Hepatocyte (in vitro differentiated cells): ENCODE measurements around the gene SLC30A3.
A peak's percentile ranks its signal among the peaks of the same experiment; 100 is the strongest.

Source experiments
- EZH2 ChIP-seq: fragments of 200-600 bp; sonication (generic); IDR thresholded peaks from 2 replicates; pipeline ENCODE4 v1.6.1; 2016; ENCODE audit warnings: antibody characterized with exemption, mild to moderate bottlenecking, borderline replicate concordance
- EZH2phosphoT487 ChIP-seq: fragments of 200-600 bp; sonication (generic); IDR thresholded peaks from one replicate; pipeline ENCODE4 v1.6.1; 2018; ENCODE audit warnings: antibody characterized with exemption, mild to moderate bottlenecking, low read depth, moderate library complexity; ENCODE audit not compliant: unreplicated experiment, severe bottlenecking
- TF ChIP-seq, protein P1 (sequence below): fragments of 200-600 bp; sonication (generic); IDR thresholded peaks from 2 replicates; pipeline ENCODE4 v1.5.1; 2016; ENCODE audit warnings: antibody characterized with exemption, mild to moderate bottlenecking; ENCODE audit not compliant: poor library complexity

DNA sequence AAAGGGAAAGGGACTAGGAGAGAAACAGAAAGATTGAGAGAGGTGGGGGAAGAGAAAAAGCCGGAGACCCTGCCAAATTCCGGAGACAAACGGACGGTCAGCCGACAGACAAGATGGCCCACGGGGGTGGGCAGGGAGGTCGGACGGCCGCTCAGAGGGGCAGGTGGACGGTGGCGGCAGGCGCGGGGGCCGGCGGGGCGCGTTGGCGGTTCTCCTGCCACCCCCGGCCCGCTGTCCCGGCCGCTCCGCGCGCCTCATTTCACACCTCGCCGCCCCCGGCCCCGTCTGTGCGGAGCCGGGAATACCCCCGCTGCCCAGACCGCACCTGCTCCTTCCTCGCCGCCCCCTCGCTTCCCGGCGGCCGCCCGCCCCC lies 935 bp downstream of the SLC30A3 start:
- TF ChIP-seq, protein P1, sequence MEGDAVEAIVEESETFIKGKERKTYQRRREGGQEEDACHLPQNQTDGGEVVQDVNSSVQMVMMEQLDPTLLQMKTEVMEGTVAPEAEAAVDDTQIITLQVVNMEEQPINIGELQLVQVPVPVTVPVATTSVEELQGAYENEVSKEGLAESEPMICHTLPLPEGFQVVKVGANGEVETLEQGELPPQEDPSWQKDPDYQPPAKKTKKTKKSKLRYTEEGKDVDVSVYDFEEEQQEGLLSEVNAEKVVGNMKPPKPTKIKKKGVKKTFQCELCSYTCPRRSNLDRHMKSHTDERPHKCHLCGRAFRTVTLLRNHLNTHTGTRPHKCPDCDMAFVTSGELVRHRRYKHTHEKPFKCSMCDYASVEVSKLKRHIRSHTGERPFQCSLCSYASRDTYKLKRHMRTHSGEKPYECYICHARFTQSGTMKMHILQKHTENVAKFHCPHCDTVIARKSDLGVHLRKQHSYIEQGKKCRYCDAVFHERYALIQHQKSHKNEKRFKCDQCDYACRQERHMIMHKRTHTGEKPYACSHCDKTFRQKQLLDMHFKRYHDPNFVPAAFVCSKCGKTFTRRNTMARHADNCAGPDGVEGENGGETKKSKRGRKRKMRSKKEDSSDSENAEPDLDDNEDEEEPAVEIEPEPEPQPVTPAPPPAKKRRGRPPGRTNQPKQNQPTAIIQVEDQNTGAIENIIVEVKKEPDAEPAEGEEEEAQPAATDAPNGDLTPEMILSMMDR: no peak
- TF ChIP-seq EZH2phosphoT487 (peak; percentile 16), EZH2 (peak; percentile 91)
